Eye (tissue), 1 donor: ENCODE results near the gene MAPK8IP1.

ENCODE experiments used
- DNase-seq: peaks from one replicate; pipeline ENCODE4 v3.0.0-alpha.2; 2015

The MAPK8IP1 gene

DNA sequence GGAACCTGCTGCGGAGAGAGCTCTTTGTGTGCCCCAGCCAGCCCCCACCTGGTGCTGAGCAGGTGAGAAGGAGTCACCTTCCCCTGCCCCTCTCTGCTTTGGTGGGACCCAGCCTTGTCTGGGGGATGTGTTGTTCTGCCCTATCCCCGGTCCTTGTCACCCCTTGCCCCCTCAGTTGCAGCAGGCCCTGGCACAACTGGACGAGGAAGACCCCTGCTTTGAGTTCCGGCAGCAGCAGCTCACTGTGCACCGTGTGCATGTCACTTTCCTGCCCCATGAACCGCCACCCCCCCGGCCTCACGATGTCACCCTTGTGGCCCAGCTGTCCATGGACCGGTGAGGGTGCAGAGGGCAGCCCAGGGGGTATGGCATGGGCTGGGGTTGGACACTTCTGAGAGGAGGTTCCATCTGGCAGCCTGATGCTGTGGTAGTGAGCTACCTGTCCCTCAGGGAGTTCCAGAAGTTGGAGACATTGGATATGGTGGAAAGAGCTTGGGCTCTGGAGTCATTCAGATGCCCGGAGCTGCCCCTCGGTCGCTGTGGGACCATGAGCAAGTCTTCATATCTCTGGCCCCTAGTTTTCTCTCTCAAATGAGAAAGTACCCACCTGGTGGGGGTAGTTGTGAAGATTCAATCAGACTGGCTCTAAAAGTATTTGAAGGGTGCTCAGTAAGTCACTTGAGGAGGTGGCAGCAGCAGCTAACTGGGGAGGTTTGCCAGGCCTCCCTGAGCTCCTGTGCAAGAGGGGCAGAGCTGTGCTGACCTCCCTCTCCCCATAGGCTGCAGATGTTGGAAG, 41.3 kb downstream of the MAPK8IP1 start:
- DNase-seq: no peak

- no peak for DNase-seq
Observed at GRCh38 chr11:45927332-45927683, 41.9 kb downstream of the MAPK8IP1 start.

DNA sequence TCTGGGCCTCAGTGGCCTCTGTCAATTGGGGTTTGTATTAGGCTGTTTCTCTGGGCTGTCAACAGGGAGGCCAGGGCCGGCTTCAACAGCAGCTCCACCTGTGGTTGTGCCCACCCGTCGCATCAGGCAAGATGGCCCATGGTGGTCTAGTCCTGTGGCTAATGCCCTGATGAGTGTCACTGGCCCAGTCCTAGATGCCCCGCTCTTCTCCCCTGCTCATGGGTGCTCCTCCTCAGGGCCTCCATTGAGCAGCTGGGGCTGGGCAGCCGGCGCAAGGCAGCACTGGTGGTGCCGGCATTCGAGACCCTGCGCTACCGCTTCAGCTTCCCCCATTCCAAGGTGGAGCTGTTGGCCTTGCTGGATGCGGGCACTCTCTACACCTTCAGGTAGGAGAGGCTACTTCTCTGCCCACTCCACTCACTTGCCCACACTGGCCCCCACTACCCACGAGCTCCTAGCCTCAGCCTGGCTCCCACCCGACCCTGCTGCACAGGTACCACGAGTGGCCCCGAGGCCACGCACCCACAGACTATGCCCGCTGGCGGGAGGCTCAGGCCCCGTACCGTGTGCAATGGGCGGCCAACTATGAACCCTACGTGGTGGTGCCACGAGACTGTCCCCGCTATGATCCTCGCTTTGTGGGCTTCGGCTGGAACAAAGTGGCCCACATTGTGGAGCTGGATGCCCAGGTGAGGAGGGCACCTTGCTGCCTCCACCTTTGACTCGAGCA, 42.4 kb downstream of the MAPK8IP1 start:
- DNase-seq: no peak

DNA sequence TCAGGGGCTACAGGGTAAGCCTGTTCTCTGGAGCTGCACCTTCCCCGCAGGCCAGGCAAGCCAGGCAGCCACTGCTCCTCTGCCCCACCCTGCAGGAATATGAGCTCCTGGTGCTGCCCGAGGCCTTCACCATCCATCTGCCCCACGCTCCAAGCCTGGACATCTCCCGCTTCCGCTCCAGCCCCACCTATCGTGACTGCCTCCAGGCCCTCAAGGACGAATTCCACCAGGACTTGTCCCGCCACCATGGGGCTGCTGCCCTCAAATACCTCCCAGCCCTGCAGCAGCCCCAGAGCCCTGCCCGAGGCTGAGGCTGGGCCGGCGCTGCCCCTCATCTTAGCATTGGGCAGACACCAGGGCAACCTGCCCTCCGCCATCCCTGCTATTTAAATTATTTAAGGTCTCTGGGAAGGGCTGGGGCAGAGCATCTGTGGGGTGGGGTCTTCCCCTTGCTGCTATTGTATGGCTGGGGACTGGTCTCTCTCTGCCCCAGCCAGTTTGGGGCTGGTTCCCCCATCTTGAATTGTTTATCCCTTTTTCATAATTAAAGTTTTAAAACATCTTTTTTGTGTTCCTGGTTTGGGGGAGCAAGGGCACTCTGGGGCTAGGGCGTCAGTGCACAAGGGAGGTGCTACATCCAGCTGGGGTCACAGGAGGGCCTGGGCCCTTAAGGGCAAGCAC, 43.2 kb downstream of the MAPK8IP1 start:
- no peak for DNase-seq

GRCh38 chr11:45929486-45930030, 44.1 kb downstream of the MAPK8IP1 start:
- DNase-seq: no peak

- DNase-seq: no peak
Observed at GRCh38 chr11:45930031-45930794, 44.8 kb downstream of the MAPK8IP1 start.

DNA sequence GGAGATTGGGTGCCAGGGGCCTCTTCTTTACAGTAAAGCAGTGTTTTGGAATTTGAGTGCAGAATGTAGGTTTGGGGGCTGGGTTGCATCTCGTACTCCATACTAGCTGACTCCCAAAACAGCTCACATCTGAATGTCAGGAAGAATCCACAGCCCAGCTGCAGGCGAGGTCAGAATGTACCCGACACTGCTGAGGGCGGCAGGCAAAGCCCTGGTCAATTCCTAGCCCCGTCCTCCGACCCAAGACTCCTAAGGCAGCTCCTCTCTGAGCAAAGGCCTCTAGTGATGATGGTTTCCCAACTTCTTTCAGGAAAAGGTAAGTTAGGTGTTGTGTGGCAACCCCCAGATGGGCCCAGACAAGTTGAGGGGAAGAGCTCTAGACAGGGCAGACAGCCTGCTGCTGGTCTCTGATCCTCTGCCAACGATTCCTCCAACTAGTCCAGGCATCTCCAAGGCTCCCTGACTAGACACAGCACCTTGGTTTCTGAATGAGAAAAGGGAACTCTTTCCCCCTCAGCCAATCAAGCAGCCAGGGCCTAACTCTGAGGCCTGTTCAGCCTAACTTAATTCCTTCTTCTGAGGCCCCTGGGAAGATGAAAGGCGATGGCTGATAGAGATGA, 45.6 kb downstream of the MAPK8IP1 start:
- no peak for DNase-seq

DNA sequence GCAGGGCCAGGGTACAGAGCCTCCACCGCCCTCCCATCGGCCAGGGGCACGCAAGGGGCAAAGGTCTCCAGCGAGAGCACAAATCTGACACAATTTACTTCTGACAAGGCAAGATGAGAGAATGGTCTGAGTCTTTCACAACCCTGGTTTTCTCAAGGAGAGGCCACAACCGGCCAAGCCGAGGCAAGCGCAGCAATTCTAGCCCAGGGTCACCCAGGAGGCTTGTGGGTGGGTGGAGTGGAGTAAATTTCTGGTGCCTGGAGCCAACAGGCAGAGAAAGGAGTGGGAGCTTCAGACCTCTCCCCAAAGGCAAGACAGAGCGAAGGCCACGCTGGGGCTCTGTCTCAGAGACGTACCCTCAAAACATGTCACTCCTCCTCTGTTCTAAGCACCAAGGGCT, 46.3 kb downstream of the MAPK8IP1 start:
- no peak for DNase-seq

DNA sequence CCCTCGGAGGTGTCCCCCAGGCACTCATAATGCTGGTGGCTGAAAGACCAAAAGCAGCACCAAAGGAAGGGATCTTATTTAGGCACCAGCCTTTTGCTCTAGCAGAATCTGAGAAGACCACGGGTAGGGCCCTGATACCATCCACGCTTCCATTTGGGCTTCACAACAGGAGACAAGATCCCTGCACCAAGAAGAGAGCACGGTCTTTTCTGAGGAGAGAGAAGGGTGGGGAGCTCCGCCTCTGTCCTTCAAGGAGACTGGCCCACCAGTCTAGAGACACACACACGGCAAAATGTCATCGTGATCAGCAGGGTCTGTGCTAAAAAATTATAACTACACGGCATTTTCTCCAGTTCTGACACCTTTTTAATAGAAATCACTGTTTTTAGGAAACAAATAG, 46.8 kb downstream of the MAPK8IP1 start:
- no peak for DNase-seq

DNA sequence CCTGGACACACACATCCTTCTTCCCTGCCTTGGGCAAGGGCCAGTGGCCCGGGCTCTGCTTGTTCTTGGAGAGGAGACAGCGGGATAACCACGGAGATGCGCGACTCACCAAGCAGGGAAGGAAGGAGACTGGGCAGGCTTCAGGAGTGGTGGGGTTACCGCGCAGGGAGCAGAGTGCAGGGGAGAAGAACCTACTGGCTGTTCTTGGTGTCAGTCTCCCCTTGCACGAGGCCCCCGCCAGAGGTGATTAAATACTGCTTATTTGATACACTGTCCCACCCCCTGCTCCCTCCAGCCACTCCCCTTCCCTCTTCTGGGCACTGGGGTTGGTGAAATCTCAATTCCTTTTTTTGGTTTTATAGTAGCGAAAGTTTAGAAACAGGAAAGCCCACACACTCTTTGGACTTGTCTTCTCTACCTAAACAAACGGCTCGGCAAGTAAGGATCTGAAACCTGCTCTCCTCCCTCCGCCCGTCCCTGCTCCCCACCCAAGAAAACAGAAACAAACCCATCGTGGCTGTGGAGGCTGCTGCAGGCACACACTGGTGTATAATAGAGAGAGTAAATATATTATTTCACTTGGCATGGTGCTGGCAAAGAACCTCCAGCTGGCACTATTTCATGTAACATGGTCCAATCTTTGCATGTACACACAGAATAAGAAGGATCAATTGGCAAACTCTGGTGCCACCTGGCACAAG, 47.8 kb downstream of the MAPK8IP1 start:
- no peak for DNase-seq

- DNase-seq: no peak
Observed at GRCh38 chr11:45933846-45934579, 48.6 kb downstream of the MAPK8IP1 start.

DNA sequence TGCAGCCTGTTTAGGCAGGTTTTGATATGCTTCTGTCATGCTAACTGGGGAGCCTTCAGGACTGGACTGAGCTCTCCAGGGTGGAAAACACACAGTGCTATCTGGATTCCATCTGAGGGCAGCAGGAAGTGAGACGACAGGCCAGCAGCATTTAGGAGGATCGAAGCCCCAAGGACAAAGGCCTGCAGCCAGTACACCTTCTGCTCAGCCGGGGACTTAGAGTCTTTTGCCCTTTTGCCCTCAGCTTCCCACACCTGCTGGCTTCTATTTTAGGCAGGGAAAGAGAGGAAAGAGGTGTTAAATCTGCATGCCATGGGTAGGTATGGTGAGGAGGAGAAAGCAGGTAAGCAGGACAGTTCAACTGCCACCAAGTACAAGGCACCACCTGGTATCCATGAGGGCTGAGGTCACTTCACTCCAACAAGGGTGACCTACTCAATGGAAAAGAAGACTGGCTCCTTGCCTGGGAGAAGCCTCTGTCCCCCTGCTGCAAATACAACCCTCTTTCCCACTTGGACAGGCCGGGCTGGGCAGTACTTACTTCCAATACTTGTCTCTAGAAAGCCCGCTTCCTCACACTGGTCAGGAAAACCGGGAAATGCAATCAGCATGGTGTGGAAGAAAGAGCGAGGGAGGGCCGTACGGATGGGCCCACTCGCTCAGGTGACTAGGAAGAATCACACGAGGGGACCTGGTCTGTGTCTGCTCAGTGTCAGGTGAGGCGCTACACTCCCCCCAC, 49.3 kb downstream of the MAPK8IP1 start:
- no peak for DNase-seq

GRCh38 chr11:45935349-45936064, 50.1 kb downstream of the MAPK8IP1 start:
- no peak for DNase-seq

GRCh38 chr11:45936511-45937054, 51.1 kb downstream of the MAPK8IP1 start:
- DNase-seq: no peak

DNA sequence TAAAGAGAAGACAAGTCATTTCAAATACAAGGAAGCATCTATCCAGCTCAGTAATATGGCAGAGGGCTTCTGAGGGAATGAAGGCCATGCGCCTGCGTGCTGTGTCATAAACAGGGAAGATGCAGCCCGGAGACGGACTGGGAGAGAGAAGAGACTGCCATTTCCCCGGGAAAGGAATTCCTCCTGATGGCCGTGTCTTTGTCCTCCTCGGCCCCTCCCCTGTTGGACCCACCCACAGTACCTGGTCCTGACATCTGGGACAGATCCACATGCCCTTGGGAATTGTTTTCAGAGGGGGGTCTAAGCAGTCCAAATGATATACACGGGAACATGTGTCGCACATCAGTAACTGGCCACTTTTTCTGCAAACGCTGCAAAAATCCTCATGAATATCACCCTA, 52.5 kb downstream of the MAPK8IP1 start:
- DNase-seq: no peak

- DNase-seq: no peak
Observed at GRCh38 chr11:45939836-45940235, 54.4 kb downstream of the MAPK8IP1 start.

DNA sequence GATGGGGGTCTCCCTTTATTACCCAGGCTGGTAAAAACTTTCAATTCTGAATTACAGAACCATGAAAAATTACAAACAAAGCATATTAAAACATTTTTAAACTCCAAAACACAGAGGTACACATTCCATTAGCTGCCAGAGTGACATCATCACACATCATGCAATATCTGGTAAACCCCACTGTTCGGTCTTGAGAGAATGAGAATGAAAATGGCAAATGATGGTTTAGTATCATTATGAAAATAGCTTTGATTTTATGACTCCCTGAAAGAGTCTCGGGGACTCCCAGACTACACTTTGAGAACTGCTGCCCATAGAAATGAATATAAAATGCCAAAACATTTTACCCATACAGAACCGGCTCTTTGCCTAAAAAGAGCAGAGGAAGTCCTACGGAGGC, 55.8 kb downstream of the MAPK8IP1 start:
- DNase-seq: no peak

DNA sequence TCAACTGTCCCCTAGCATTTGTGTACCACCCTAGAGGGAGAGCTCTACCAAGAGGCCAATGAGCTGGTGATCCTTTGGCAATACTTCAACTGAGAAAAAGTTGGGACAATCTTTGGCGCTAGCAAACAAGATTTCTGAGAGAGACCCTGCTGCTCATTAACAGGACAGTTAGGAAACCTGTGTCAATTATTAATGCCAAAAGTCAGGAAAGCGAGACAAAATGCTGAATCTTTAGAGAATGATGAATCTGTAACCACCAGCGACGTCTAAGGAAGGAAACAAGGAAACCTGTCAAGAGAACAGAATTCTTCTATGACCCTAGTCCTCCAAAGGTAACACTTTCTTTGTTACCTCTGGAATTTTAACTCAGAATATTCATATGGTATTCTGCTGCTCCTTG, 56.9 kb downstream of the MAPK8IP1 start:
- DNase-seq: no peak

GRCh38 chr11:45945397-45945999, 60.0 kb downstream of the MAPK8IP1 start:
- no peak for DNase-seq
